HG02571 (cell line): ENCODE results near the gene BEGAIN.

Experiments used
- ATAC-seq: cut with Tn5 transposase; IDR thresholded peaks from one replicate; pipeline ENCODE4 v1.9.1; 2021; ENCODE audit warnings: mild to moderate bottlenecking, moderate library complexity; ENCODE audit not compliant: unreplicated experiment

Gene BEGAIN

GRCh38 chr14:100582496-100583165 is 4.6 kb downstream of the BEGAIN start:
- ATAC-seq = no peak

- ATAC-seq = no peak
Observed at GRCh38 chr14:100581228-100582145, 5.7 kb downstream of the BEGAIN start.

GRCh38 chr14:100580316-100581227 is 6.6 kb downstream of the BEGAIN start:
- ATAC-seq = no peak

- no peak for ATAC-seq
Observed at GRCh38 chr14:100578552-100578951, 8.7 kb downstream of the BEGAIN start.

- no peak for ATAC-seq
Observed at GRCh38 chr14:100577986-100578431, 9.2 kb downstream of the BEGAIN start.

GRCh38 chr14:100577321-100577985 is 9.8 kb downstream of the BEGAIN start:
- ATAC-seq = no peak

- ATAC-seq = no peak
Observed at GRCh38 chr14:100576091-100577085, 10.8 kb downstream of the BEGAIN start.

- ATAC-seq = no peak
Observed at GRCh38 chr14:100575266-100575995, 11.8 kb downstream of the BEGAIN start.

- no peak for ATAC-seq
Observed at GRCh38 chr14:100574642-100575031, 12.6 kb downstream of the BEGAIN start.

- ATAC-seq = no peak
Observed at GRCh38 chr14:100573757-100574641, 13.2 kb downstream of the BEGAIN start.

- ATAC-seq = no peak
Observed at GRCh38 chr14:100573002-100573756, 14.0 kb downstream of the BEGAIN start.

- no peak for ATAC-seq
Observed at GRCh38 chr14:100572543-100572942, 14.7 kb downstream of the BEGAIN start.

- ATAC-seq = no peak
Observed at GRCh38 chr14:100571837-100572236, 15.4 kb downstream of the BEGAIN start.

- ATAC-seq = no peak
Observed at GRCh38 chr14:100570726-100571454, 16.3 kb downstream of the BEGAIN start.

- no peak for ATAC-seq
Observed at GRCh38 chr14:100569734-100570286, 17.4 kb downstream of the BEGAIN start.
